ENCODE results near the gene CAV3. TPM values are rescaled to one million over a fixed set of nuclear protein-coding genes. Genes with fewer than 3 reads are reported as not detected.

Gene CAV3
- total and polyA plus RNA-seq, 2 experiments from 2014 or later = 0.15 TPM; not detected in 1

GRCh38 chr3:8732413-8732812, 1.2 kb upstream of the CAV3 start:
- no peak overlapping the region for H3K4me2 ChIP-seq (ENCODE audit: unreplicated experiment)
- no peaks in the 10 kb centered on the region for H3K79me2 ChIP-seq (ENCODE audit: insufficient read depth)
- H3K9me3 ChIP-seq (ENCODE audit: low read depth) = no peaks in the 10 kb centered on the region
- no peak for TF ChIP-seq EZH2phosphoT487 (IDR thresholded peaks at IDR 0.05; ENCODE audit: insufficient read depth, low read depth)
- no peak for TF ChIP-seq EZH2 (IDR thresholded peaks at IDR 0.05; ENCODE audit: insufficient read depth, poor library complexity, severe bottlenecking)
- in situ Hi-C loops (cut with MboI) = no loop called here
- H2AFZ ChIP-seq = no peak overlapping the region
- no peaks in the 10 kb centered on the region for H3K36me3 ChIP-seq (ENCODE audit: low read depth)
- H3K27me3 ChIP-seq (replicated peaks; ENCODE audit: insufficient read depth) = no peaks in the 10 kb centered on the region
- peaks cover 4% of the 10 kb centered on the region; the same call in 1 of the 2 replicates for H3F3A ChIP-seq (ENCODE audit: insufficient read depth)
- H3K9me2 ChIP-seq (ENCODE audit: insufficient read depth) = no peaks in the 10 kb centered on the region
- 0 out of 2 replicates have a peak, but pooled peaks cover 6% of the 10 kb centered on the region for H3K4me1 ChIP-seq (ENCODE audit: insufficient read depth)
- no peak overlapping the region for H3K9ac ChIP-seq
- H3K4me3 ChIP-seq = no peak overlapping the region
- H3K27ac ChIP-seq = no peak overlapping the region
- DNase-seq = no peak
- H4K20me1 ChIP-seq (ENCODE audit: insufficient read depth) = no peaks in the 10 kb centered on the region
- 91 to 96% methylated on average over 4 of the region's 4 CpGs for WGBS, 2 experiments (ENCODE audit: low coverage in 1 of 2, low lambda C conversion rate in 2 of 2, missing lambda C conversion rate in 2 of 2)

- WGBS, 2 experiments (ENCODE audit: low coverage in 1 of 2, low lambda C conversion rate in 2 of 2, missing lambda C conversion rate in 2 of 2) = 83 to 87% methylated on average over 16 to 18 of the region's 19 CpGs
- TF ChIP-seq EZH2phosphoT487 (IDR thresholded peaks at IDR 0.05; ENCODE audit: insufficient read depth, low read depth) (no peak), EZH2 (IDR thresholded peaks at IDR 0.05; ENCODE audit: insufficient read depth, poor library complexity, severe bottlenecking) (no peak)
- no peaks in the 10 kb centered on the region for H3K27me3 ChIP-seq (replicated peaks; ENCODE audit: insufficient read depth)
- in situ Hi-C loops (cut with MboI) = no loop called here
- H3K9me3 ChIP-seq (ENCODE audit: low read depth) = no peaks in the 10 kb centered on the region
- H3K9ac ChIP-seq = no peak overlapping the region
- no peaks in the 10 kb centered on the region for H4K20me1 ChIP-seq (ENCODE audit: insufficient read depth)
- peaks cover 4% of the 10 kb centered on the region; the same call in 1 of the 2 replicates for H3F3A ChIP-seq (ENCODE audit: insufficient read depth)
- H3K4me3 ChIP-seq = no peak overlapping the region
- no peak for DNase-seq
- 0 out of 2 replicates have a peak, but pooled peaks cover 6% of the 10 kb centered on the region for H3K4me1 ChIP-seq (ENCODE audit: insufficient read depth)
- no peak overlapping the region for H2AFZ ChIP-seq
- no peak overlapping the region for H3K27ac ChIP-seq
- no peak overlapping the region for H3K4me2 ChIP-seq (ENCODE audit: unreplicated experiment)
- no peaks in the 10 kb centered on the region for H3K36me3 ChIP-seq (ENCODE audit: low read depth)
- H3K79me2 ChIP-seq (ENCODE audit: insufficient read depth) = no peaks in the 10 kb centered on the region
- no peaks in the 10 kb centered on the region for H3K9me2 ChIP-seq (ENCODE audit: insufficient read depth)
Observed at GRCh38 chr3:8734137-8734878, 706 bp downstream of the CAV3 start.

DNA sequence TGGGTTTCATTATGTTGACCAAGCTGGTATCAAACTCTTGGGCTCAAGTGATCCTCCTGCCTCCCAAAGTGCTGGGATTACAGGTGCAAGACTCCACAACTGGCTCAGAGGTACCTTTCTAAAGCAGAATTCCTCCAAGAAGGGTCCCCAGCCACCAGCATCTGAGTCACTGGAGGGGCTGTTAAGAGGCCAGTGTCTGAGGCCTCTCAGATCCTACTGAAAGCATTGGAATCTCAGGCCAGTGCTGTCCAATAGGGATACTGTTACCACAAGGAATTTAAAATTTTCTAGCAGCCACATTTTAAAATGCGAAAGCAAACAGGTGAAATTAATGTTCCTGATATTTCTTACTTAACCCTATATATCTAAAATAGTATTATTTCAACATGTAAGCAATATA, 1.3 kb downstream of the CAV3 start:
- Histone ChIP-seq H3K4me2 (ENCODE audit: unreplicated experiment) (no peak overlapping the region), H3K9ac (no peak overlapping the region), H4K20me1 (ENCODE audit: insufficient read depth) (no peaks in the 10 kb centered on the region), H3K27ac (no peak overlapping the region), H3K9me3 (ENCODE audit: low read depth) (no peaks in the 10 kb centered on the region), H3F3A (ENCODE audit: insufficient read depth) (peaks cover 8% of the 10 kb centered on the region), H2AFZ (no peak overlapping the region), H3K4me1 (ENCODE audit: insufficient read depth) (peaks cover 11% of the 10 kb centered on the region), H3K27me3 (replicated peaks; ENCODE audit: insufficient read depth) (no peaks in the 10 kb centered on the region), H3K9me2 (ENCODE audit: insufficient read depth) (no peaks in the 10 kb centered on the region), H3K4me3 (no peak overlapping the region), H3K79me2 (ENCODE audit: insufficient read depth) (no peaks in the 10 kb centered on the region), H3K36me3 (ENCODE audit: low read depth) (no peaks in the 10 kb centered on the region)
- no peak for DNase-seq
- in situ Hi-C loops (cut with MboI) = no loop called here
- WGBS, 2 experiments (ENCODE audit: low coverage in 1 of 2, low lambda C conversion rate in 2 of 2, missing lambda C conversion rate in 2 of 2) = 98 to 100% methylated on average over 1 of the region's 1 CpG
- TF ChIP-seq EZH2phosphoT487 (IDR thresholded peaks at IDR 0.05; ENCODE audit: insufficient read depth, low read depth) (no peak), EZH2 (IDR thresholded peaks at IDR 0.05; ENCODE audit: insufficient read depth, poor library complexity, severe bottlenecking) (no peak)

- H3K27me3 ChIP-seq (replicated peaks; ENCODE audit: insufficient read depth) = no peaks in the 10 kb centered on the region
- WGBS, 2 experiments (ENCODE audit: low coverage in 1 of 2, low lambda C conversion rate in 2 of 2, missing lambda C conversion rate in 2 of 2) = 92 to 95% methylated on average over 11 of the region's 11 CpGs
- no peaks in the 10 kb centered on the region for H3K36me3 ChIP-seq (ENCODE audit: low read depth)
- DNase-seq = no peak
- H3K79me2 ChIP-seq (ENCODE audit: insufficient read depth) = no peaks in the 10 kb centered on the region
- no peaks in the 10 kb centered on the region for H3K9me2 ChIP-seq (ENCODE audit: insufficient read depth)
- H3K4me1 ChIP-seq (ENCODE audit: insufficient read depth) = peaks cover 19% of the 10 kb centered on the region
- no peak for TF ChIP-seq EZH2phosphoT487 (IDR thresholded peaks at IDR 0.05; ENCODE audit: insufficient read depth, low read depth)
- TF ChIP-seq EZH2 (IDR thresholded peaks at IDR 0.05; ENCODE audit: insufficient read depth, poor library complexity, severe bottlenecking) = no peak
- no peak overlapping the region for H3K4me2 ChIP-seq (ENCODE audit: unreplicated experiment)
- in situ Hi-C loops (cut with MboI) = no loop called here
- no peaks in the 10 kb centered on the region for H3K9me3 ChIP-seq (ENCODE audit: low read depth)
- H3K27ac ChIP-seq = no peak overlapping the region
- peaks cover 19% of the 10 kb centered on the region for H3F3A ChIP-seq (ENCODE audit: insufficient read depth)
- no peak overlapping the region for H3K9ac ChIP-seq
- no peak overlapping the region for H2AFZ ChIP-seq
- H4K20me1 ChIP-seq (ENCODE audit: insufficient read depth) = no peaks in the 10 kb centered on the region
- H3K4me3 ChIP-seq = no peak overlapping the region
Observed at GRCh38 chr3:8736436-8736835, 2.8 kb downstream of the CAV3 start.
